GM12878 (cell line): ENCODE results near the gene SYK.

ENCODE experiments used
- CTCF ChIP-seq, 3 experiments: IDR thresholded peaks in 2 of 3; conservative IDR thresholded peaks in 1 of 3; 2 replicates each; pipeline ENCODE4 v1.5.1; 2011; ENCODE audit warnings: low read depth in 3 of 3, low read length in 3 of 3, mild to moderate bottlenecking in 3 of 3, control low read depth in 2 of 3, moderate library complexity in 2 of 3, inconsistent platforms in 1 of 3, mixed read lengths in 1 of 3; ENCODE audit not compliant: control insufficient read depth in 2 of 3, insufficient read depth in 1 of 3; ENCODE audit errors: extremely low read depth in 1 of 3
- EGR1 ChIP-seq, 2 experiments: IDR thresholded peaks; 1 replicate in 1 of 2; 2 replicates in 1 of 2; pipeline ENCODE4 v1.6.1; 2011 to 2012; ENCODE audit warnings: low read depth in 2 of 2, low read length in 2 of 2, borderline replicate concordance in 1 of 2, mild to moderate bottlenecking in 1 of 2, moderate library complexity in 1 of 2
- EP300 ChIP-seq, 2 experiments: fragments of 150-350 bp in 1 of 2; IDR thresholded peaks; 2 replicates each; pipeline ENCODE4 v1.6.1; 2011 to 2012; ENCODE audit warnings: low read depth in 2 of 2, low read length in 2 of 2, borderline replicate concordance in 1 of 2, improper control_type of control experiment in 1 of 2, inconsistent platforms in 1 of 2; ENCODE audit not compliant: control insufficient read depth in 1 of 2
- KDM1A ChIP-seq: fragments of 200-600 bp; sonication (generic); IDR thresholded peaks from 2 replicates; pipeline ENCODE4 v1.6.1; 2016; ENCODE audit warnings: borderline replicate concordance
- MAX ChIP-seq: IDR thresholded peaks from 2 replicates; pipeline ENCODE4 v1.6.1; 2012; ENCODE audit warnings: low read depth, low read length, improper control_type of control experiment
- POLR2A ChIP-seq: IDR thresholded peaks from 2 replicates; pipeline ENCODE4 v1.6.1; 2011; ENCODE audit warnings: low read depth, mild to moderate bottlenecking, low read length
- ZBTB33 ChIP-seq: fragments of 450-650 bp; IDR thresholded peaks from 2 replicates; pipeline ENCODE4 v1.6.1; 2017; ENCODE audit warnings: mild to moderate bottlenecking
- ZNF217 ChIP-seq: fragments of 450-650 bp; IDR thresholded peaks from 2 replicates; pipeline ENCODE4 v1.6.1; 2017; ENCODE audit warnings: antibody characterized with exemption, mild to moderate bottlenecking
- ZNF274 ChIP-seq: IDR thresholded peaks from one replicate; pipeline ENCODE4 v1.8.0; 2011; ENCODE audit not compliant: insufficient read length, insufficient read depth
- TF ChIP-seq, protein P1 (sequence below): fragments of 450-650 bp; formaldehyde crosslinking; IDR thresholded peaks from 2 replicates; pipeline ENCODE4 v1.4.0; 2020; ENCODE audit warnings: mild to moderate bottlenecking, moderate library complexity

- TF ChIP-seq, protein P1, sequence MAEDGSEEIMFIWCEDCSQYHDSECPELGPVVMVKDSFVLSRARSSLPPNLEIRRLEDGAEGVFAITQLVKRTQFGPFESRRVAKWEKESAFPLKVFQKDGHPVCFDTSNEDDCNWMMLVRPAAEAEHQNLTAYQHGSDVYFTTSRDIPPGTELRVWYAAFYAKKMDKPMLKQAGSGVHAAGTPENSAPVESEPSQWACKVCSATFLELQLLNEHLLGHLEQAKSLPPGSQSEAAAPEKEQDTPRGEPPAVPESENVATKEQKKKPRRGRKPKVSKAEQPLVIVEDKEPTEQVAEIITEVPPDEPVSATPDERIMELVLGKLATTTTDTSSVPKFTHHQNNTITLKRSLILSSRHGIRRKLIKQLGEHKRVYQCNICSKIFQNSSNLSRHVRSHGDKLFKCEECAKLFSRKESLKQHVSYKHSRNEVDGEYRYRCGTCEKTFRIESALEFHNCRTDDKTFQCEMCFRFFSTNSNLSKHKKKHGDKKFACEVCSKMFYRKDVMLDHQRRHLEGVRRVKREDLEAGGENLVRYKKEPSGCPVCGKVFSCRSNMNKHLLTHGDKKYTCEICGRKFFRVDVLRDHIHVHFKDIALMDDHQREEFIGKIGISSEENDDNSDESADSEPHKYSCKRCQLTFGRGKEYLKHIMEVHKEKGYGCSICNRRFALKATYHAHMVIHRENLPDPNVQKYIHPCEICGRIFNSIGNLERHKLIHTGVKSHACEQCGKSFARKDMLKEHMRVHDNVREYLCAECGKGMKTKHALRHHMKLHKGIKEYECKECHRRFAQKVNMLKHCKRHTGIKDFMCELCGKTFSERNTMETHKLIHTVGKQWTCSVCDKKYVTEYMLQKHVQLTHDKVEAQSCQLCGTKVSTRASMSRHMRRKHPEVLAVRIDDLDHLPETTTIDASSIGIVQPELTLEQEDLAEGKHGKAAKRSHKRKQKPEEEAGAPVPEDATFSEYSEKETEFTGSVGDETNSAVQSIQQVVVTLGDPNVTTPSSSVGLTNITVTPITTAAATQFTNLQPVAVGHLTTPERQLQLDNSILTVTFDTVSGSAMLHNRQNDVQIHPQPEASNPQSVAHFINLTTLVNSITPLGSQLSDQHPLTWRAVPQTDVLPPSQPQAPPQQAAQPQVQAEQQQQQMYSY = no peak
- no peak for TF ChIP-seq MAX
- no peak for TF ChIP-seq ZNF217
- TF ChIP-seq CTCF (IDR thresholded peaks at IDR 0.05 in 2 of 3, conservative IDR thresholded peaks at IDR 0.05 in 1 of 3; ENCODE audit: control insufficient read depth in 2 of 3, extremely low read depth in 1 of 3, insufficient read depth in 1 of 3, low read depth in 3 of 3, low read length in 3 of 3) = no peak
- TF ChIP-seq ZNF274 = no peak
- TF ChIP-seq EP300 (IDR thresholded peaks at IDR 0.05; ENCODE audit: borderline replicate concordance in 1 of 2, control insufficient read depth in 1 of 2, low read depth in 2 of 2, low read length in 2 of 2) = no peak
- no peak for TF ChIP-seq ZBTB33
- no peak for TF ChIP-seq POLR2A
- TF ChIP-seq KDM1A = no peak
- no peak for TF ChIP-seq EGR1 (IDR thresholded peaks at IDR 0.05; ENCODE audit: borderline replicate concordance in 1 of 2, low read depth in 2 of 2, low read length in 2 of 2)
Measured at GRCh38 chr9:90893706-90894105, 92.1 kb downstream of the SYK start.
